MM.1S (cell line): ENCODE measurements around the gene SFT2D3.

Experiments
- EZH2 ChIP-seq: fragments of 300-600 bp; sonication (generic); optimal IDR thresholded peaks from 2 replicates; pipeline ENCODE3; 2017; ENCODE audit warnings: low read depth, mild to moderate bottlenecking, antibody characterized with exemption, low read length, mixed read lengths
- EZH2phosphoT487 ChIP-seq: fragments of 300-600 bp; sonication (generic); IDR thresholded peaks from 2 replicates; pipeline ENCODE4 v1.6.1; 2018; ENCODE audit warnings: antibody characterized with exemption, low read length
- TF ChIP-seq, protein P1 (sequence below): fragments of 300-600 bp; sonication (generic); IDR thresholded peaks from 2 replicates; pipeline ENCODE4 v1.5.1; 2016; ENCODE audit warnings: antibody characterized with exemption, low read length, mixed read lengths

DNA sequence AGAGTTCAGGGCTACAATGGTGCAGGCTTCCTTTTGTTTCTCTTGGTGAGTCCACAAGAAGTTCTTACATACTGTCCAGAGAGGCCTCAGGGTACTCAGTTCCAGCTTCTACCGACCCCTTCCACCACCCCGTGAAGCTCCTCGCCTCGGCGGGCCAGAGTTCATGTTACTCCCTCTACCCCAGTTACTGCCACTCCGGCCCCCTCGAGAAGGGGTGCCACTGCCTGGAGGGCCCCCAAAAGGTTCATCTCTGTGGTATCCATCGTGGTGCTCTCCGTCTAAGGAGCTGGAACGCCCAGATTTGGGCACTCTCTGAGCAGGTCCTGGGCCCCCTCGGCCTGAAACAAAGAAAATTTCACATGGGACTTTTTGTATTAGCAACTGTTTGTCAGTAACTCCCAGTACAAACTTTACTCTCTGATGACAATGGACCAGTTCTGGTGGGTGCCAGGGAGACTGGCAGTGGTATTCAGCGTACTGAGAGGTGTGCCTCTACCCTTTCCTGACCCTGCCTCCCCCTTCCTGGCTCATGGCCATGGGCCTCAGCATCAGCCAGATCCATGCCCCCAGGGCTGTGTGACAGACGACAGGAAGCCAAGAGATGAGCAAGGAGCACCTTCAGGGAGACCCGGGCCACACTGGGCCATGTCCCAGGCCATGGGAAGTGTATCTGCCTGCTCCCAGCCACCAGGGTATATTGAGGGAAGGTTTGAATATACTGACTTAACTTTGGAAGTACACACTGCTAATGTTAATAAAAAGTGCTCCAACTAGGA is 5.1 kb downstream of the SFT2D3 start:
- TF ChIP-seq, protein P1, sequence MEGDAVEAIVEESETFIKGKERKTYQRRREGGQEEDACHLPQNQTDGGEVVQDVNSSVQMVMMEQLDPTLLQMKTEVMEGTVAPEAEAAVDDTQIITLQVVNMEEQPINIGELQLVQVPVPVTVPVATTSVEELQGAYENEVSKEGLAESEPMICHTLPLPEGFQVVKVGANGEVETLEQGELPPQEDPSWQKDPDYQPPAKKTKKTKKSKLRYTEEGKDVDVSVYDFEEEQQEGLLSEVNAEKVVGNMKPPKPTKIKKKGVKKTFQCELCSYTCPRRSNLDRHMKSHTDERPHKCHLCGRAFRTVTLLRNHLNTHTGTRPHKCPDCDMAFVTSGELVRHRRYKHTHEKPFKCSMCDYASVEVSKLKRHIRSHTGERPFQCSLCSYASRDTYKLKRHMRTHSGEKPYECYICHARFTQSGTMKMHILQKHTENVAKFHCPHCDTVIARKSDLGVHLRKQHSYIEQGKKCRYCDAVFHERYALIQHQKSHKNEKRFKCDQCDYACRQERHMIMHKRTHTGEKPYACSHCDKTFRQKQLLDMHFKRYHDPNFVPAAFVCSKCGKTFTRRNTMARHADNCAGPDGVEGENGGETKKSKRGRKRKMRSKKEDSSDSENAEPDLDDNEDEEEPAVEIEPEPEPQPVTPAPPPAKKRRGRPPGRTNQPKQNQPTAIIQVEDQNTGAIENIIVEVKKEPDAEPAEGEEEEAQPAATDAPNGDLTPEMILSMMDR = no peak
- TF ChIP-seq EZH2 (no peak), EZH2phosphoT487 (no peak)
